ENCODE measurements around the gene PHF24. TPM values are rescaled to one million over a fixed set of nuclear protein-coding genes. Genes with fewer than 3 reads are reported as not detected.

The PHF24 gene
- polyA plus RNA-seq, 1 of the 3 experiments (the other 2 are of a cell fraction), result not detected

DNA sequence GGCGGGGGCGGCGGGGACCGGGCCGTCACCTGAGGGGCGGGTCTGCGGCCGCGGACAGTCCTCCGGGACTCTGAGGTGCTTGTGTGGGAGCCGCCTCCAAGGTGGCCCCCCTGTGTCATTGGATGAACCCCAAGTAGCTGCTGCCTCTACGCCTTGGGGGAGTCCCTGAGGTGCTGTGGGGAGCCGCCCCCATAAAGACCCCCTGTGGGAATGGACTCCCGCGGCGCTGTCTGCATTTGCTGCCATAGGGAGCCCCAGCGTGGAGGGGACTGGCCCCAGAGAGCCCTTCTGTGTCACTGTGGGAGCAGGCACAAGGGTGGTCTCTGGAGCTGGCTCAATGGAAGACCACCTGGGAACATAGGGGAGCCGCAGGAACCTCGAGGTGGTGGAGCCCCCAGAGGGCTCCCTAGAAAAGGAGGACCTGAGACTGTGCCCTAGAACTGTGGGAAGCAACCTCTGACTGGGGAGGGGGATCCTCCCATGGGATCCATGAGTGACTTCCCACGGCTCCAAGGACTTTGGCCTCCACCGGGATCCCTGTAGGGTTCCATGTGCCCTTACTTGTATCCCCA lies 412 bp downstream of the PHF24 start:
- no peak for DNase-seq
- Histone ChIP-seq H3K4me3 (ENCODE audit: low read depth in 2 of 2, low read length in 1 of 2) (peak overlapping the region; percentile 50 to 54; a peak in 3 of 4 replicates), H3K36me3 (replicated peaks in 1 of 2; ENCODE audit: control insufficient read depth in 1 of 2, insufficient read depth in 2 of 2, low read length in 1 of 2) (no peaks in the 10 kb centered on the region), H3K9me2 (no peaks in the 10 kb centered on the region), H3F3A (replicated peaks; ENCODE audit: insufficient read depth) (no peaks in the 10 kb centered on the region), H4K20me1 (ENCODE audit: insufficient read depth) (no peaks in the 10 kb centered on the region), H3K27me3 (ENCODE audit: insufficient read depth) (peaks cover 58% of the 10 kb centered on the region), H3K9ac (no peak overlapping the region), H3K79me2 (ENCODE audit: insufficient read depth) (no peaks in the 10 kb centered on the region), H3K4me2 (peak overlapping the region; percentile 71; the same call in 1 of the 2 replicates), H3K4me1 (ENCODE audit: control insufficient read depth in 1 of 2, insufficient read depth in 2 of 2, low read depth in 1 of 2, low read length in 1 of 2) (peaks cover 0 to 3% of the 10 kb centered on the region in 2 experiments; a peak in 1 of 4 replicates), H3K9me3 (no peaks in the 10 kb centered on the region), H2AFZ (ENCODE audit: low read depth) (no peak overlapping the region), H3K27ac (ENCODE audit: low read depth in 2 of 2, low read length in 1 of 2) (no peak overlapping the region)
- CTCF ChIA-PET, result interaction anchor here (1.3 kb wide), 1 partner anchor 59 kb away, joined by 5 read pairs; no protein-coding TSS in a partner anchor
- POLR2A ChIA-PET, result no interaction called here
- TF ChIP-seq PBX3 (IDR thresholded peaks at IDR 0.05), result no peak
- no peak for TF ChIP-seq EZH2phosphoT487 (IDR thresholded peaks at IDR 0.05; ENCODE audit: borderline replicate concordance, low read depth)
- TF ChIP-seq CHD2 (IDR thresholded peaks at IDR 0.05; ENCODE audit: low read length, partially characterized antibody), result no peak
- no peak for TF ChIP-seq YY1 (IDR thresholded peaks at IDR 0.05; ENCODE audit: low read depth)
- TF ChIP-seq POLR2AphosphoS5 (IDR thresholded peaks at IDR 0.05; ENCODE audit: low read depth, low read length), result no peak
- WGBS (ENCODE audit: low lambda C conversion rate), result 21% methylated on average over 9 of the region's 21 CpGs

GRCh38 chr9:34959461-34959860 lies 1.4 kb downstream of the PHF24 start:
- H4K20me1 ChIP-seq (ENCODE audit: insufficient read depth), result no peaks in the 10 kb centered on the region
- DNase-seq, result no peak
- H3K9me2 ChIP-seq, result no peaks in the 10 kb centered on the region
- 78% methylated on average over 4 of the region's 4 CpGs for WGBS (ENCODE audit: low lambda C conversion rate)
- TF ChIP-seq, protein P1, sequence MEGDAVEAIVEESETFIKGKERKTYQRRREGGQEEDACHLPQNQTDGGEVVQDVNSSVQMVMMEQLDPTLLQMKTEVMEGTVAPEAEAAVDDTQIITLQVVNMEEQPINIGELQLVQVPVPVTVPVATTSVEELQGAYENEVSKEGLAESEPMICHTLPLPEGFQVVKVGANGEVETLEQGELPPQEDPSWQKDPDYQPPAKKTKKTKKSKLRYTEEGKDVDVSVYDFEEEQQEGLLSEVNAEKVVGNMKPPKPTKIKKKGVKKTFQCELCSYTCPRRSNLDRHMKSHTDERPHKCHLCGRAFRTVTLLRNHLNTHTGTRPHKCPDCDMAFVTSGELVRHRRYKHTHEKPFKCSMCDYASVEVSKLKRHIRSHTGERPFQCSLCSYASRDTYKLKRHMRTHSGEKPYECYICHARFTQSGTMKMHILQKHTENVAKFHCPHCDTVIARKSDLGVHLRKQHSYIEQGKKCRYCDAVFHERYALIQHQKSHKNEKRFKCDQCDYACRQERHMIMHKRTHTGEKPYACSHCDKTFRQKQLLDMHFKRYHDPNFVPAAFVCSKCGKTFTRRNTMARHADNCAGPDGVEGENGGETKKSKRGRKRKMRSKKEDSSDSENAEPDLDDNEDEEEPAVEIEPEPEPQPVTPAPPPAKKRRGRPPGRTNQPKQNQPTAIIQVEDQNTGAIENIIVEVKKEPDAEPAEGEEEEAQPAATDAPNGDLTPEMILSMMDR (IDR thresholded peaks at IDR 0.05), result no peak
- no peak for TF ChIP-seq TAF1 (IDR thresholded peaks at IDR 0.05; ENCODE audit: borderline replicate concordance, low read depth, low read length)
- no peak for TF ChIP-seq EP300 (IDR thresholded peaks at IDR 0.05; ENCODE audit: borderline replicate concordance in 1 of 2, low read depth in 1 of 2, low read length in 1 of 2)
- no peak for TF ChIP-seq MAX (IDR thresholded peaks at IDR 0.05; ENCODE audit: low read depth)
- TF ChIP-seq POLR2AphosphoS5 (IDR thresholded peaks at IDR 0.05; ENCODE audit: low read depth, low read length), result no peak
- no peak for TF ChIP-seq SMC3 (IDR thresholded peaks at IDR 0.05; ENCODE audit: low read depth, low read length)
- TF ChIP-seq YY1 (IDR thresholded peaks at IDR 0.05; ENCODE audit: low read depth), result no peak
- TF ChIP-seq NFIC (IDR thresholded peaks at IDR 0.05; ENCODE audit: borderline replicate concordance), result no peak
- no peak for TF ChIP-seq FOXM1 (IDR thresholded peaks at IDR 0.05; ENCODE audit: low read depth)
- TF ChIP-seq CHD2 (IDR thresholded peaks at IDR 0.05; ENCODE audit: low read length, partially characterized antibody), result no peak
- TF ChIP-seq MXI1 (IDR thresholded peaks at IDR 0.05; ENCODE audit: low read depth, low read length), result no peak
- no peak for TF ChIP-seq JUND (IDR thresholded peaks at IDR 0.05)
- no peak for TF ChIP-seq RFX5 (IDR thresholded peaks at IDR 0.05; ENCODE audit: low read length)
- peaks cover 59% of the 10 kb centered on the region for H3K27me3 ChIP-seq (ENCODE audit: insufficient read depth)
- H3K36me3 ChIP-seq (replicated peaks in 1 of 2; ENCODE audit: control insufficient read depth in 1 of 2, insufficient read depth in 2 of 2, low read length in 1 of 2), result no peaks in the 10 kb centered on the region
- no peak overlapping the region for H2AFZ ChIP-seq (ENCODE audit: low read depth)
- H3K4me1 ChIP-seq (ENCODE audit: control insufficient read depth in 1 of 2, insufficient read depth in 2 of 2, low read depth in 1 of 2, low read length in 1 of 2), result peaks cover 0 to 3% of the 10 kb centered on the region in 2 experiments; a peak in 1 of 4 replicates
- H3K9me3 ChIP-seq, result no peaks in the 10 kb centered on the region
- no peak overlapping the region for H3K27ac ChIP-seq (ENCODE audit: low read depth in 2 of 2, low read length in 1 of 2)
- no peaks in the 10 kb centered on the region for H3K79me2 ChIP-seq (ENCODE audit: insufficient read depth)
- no peak overlapping the region for H3K4me3 ChIP-seq (ENCODE audit: low read depth in 2 of 2, low read length in 1 of 2)
- no peak overlapping the region for H3K9ac ChIP-seq
- ChIA-PET POLR2A (no interaction called here), CTCF (interaction anchor here (0.9 to 2.3 kb wide), 5 partner anchors 26 to 60 kb away, joined by 3 to 11 read pairs (median 3); partner anchors contain the start of gene DNAJB5)
- H3F3A ChIP-seq (replicated peaks; ENCODE audit: insufficient read depth), result no peaks in the 10 kb centered on the region
- H3K4me2 ChIP-seq, result no peak overlapping the region

All from SK-N-SH (cell line).